H9 (cell line): ENCODE results near the gene AMOTL1. TPM values are rescaled to one million over a fixed set of nuclear protein-coding genes. Genes with fewer than 3 reads are reported as not detected.

Experiments used
- DNase-seq: peaks from one replicate; pipeline ENCODE4 v3.0.0-alpha.2; 2017
- H2AFZ ChIP-seq: one replicate; pipeline ENCODE4 v1.6.1; 2013; ENCODE audit warnings: mild to moderate bottlenecking, low read length, control low read depth, moderate library complexity
- H2AK5ac ChIP-seq: 2 replicates; pipeline ENCODE4 v1.6.1; 2013; ENCODE audit warnings: low read length, control low read depth, mixed read lengths; ENCODE audit not compliant: insufficient read length
- H2BK120ac ChIP-seq: one replicate; pipeline ENCODE4 v1.6.1; 2013; ENCODE audit warnings: low read depth, mild to moderate bottlenecking, low read length, control low read depth, inconsistent platforms; ENCODE audit not compliant: poor library complexity, severe bottlenecking
- H2BK12ac ChIP-seq: 2 replicates; pipeline ENCODE4 v1.6.1; 2013; ENCODE audit warnings: low read length, control low read depth, mixed read lengths, low read depth; ENCODE audit not compliant: insufficient read length
- H2BK15ac ChIP-seq: 2 replicates; pipeline ENCODE4 v1.6.1; 2013; ENCODE audit warnings: low read depth, low read length, control low read depth
- H2BK20ac ChIP-seq: one replicate; pipeline ENCODE4 v1.6.1; 2013; ENCODE audit warnings: low read depth, mild to moderate bottlenecking, low read length, control low read depth, inconsistent platforms; ENCODE audit not compliant: poor library complexity, severe bottlenecking
- H2BK5ac ChIP-seq: 2 replicates; pipeline ENCODE4 v1.6.1; 2013; ENCODE audit warnings: low read length, control low read depth, mixed read lengths; ENCODE audit not compliant: insufficient read length
- H3K14ac ChIP-seq: 2 replicates; pipeline ENCODE4 v1.6.1; 2013; ENCODE audit warnings: low read length, control low read depth; ENCODE audit not compliant: insufficient read depth
- H3K18ac ChIP-seq: 2 replicates; pipeline ENCODE4 v1.6.1; 2013; ENCODE audit warnings: low read depth, mild to moderate bottlenecking, mixed read lengths, low read length, control low read depth; ENCODE audit not compliant: insufficient read length
- H3K23ac ChIP-seq: 2 replicates; pipeline ENCODE4 v1.6.1; 2013; ENCODE audit warnings: low read length, control low read depth, mixed read lengths, low read depth; ENCODE audit not compliant: insufficient read length
- H3K23me2 ChIP-seq: 2 replicates; pipeline ENCODE4 v1.6.1; 2013; ENCODE audit warnings: low read depth, mild to moderate bottlenecking, mixed read lengths, low read length, control low read depth; ENCODE audit not compliant: insufficient read length, poor library complexity, severe bottlenecking
- H3K27ac ChIP-seq: 2 replicates; pipeline ENCODE4 v1.5.1; 2013; ENCODE audit warnings: low read length, control low read depth, mixed read lengths, low read depth; ENCODE audit not compliant: insufficient read length
- H3K27me3 ChIP-seq: 2 replicates; pipeline ENCODE4 v1.6.1; 2013; ENCODE audit warnings: low read length, control low read depth, inconsistent platforms; ENCODE audit not compliant: insufficient read depth
- H3K4ac ChIP-seq: 2 replicates; pipeline ENCODE4 v1.6.1; 2013; ENCODE audit warnings: low read depth, mild to moderate bottlenecking, control low read depth, inconsistent platforms, low read length, moderate library complexity
- H3K4me1 ChIP-seq: 2 replicates; pipeline ENCODE4 v1.6.1; 2013; ENCODE audit warnings: low read length, control low read depth, inconsistent platforms; ENCODE audit not compliant: insufficient read depth
- H3K4me2 ChIP-seq: 2 replicates; pipeline ENCODE4 v1.6.1; 2013; ENCODE audit warnings: low read length, control low read depth, mixed read lengths; ENCODE audit not compliant: insufficient read length, insufficient read depth
- H3K56ac ChIP-seq: 2 replicates; pipeline ENCODE4 v1.6.1; 2013; ENCODE audit warnings: low read depth, mild to moderate bottlenecking, mixed read lengths, low read length, control low read depth; ENCODE audit not compliant: insufficient read length
- H3K79me1 ChIP-seq: 2 replicates; pipeline ENCODE4 v1.6.1; 2013; ENCODE audit warnings: low read depth, mild to moderate bottlenecking, moderate library complexity, low read length, control low read depth, inconsistent platforms; ENCODE audit not compliant: insufficient read depth, poor library complexity, severe bottlenecking
- H3K79me2 ChIP-seq: 2 replicates; pipeline ENCODE4 v1.6.1; 2013; ENCODE audit warnings: low read length, control low read depth, inconsistent platforms; ENCODE audit not compliant: insufficient read depth
- H3K9ac ChIP-seq: 2 replicates; pipeline ENCODE4 v1.6.1; 2013; ENCODE audit warnings: low read length, control low read depth, mixed read lengths; ENCODE audit not compliant: insufficient read length; ENCODE audit errors: extremely low read depth
- H3K9me3 ChIP-seq: one replicate; pipeline ENCODE4 v1.6.1; 2013; ENCODE audit warnings: low read depth, low read length, inconsistent platforms; ENCODE audit not compliant: control insufficient read depth
- H3T11ph ChIP-seq: one replicate; pipeline ENCODE4 v1.6.1; 2013; ENCODE audit warnings: mild to moderate bottlenecking, low read length, control low read depth, inconsistent platforms
- H4K20me1 ChIP-seq: one replicate; pipeline ENCODE4 v1.6.1; 2013; ENCODE audit not compliant: control insufficient read depth, insufficient read length, insufficient read depth
- H4K5ac ChIP-seq: 2 replicates; pipeline ENCODE4 v1.6.1; 2013; ENCODE audit warnings: low read depth, mild to moderate bottlenecking, mixed read lengths, low read length, control low read depth; ENCODE audit not compliant: insufficient read length
- H4K8ac ChIP-seq: replicated peaks from 2 replicates; pipeline ENCODE4 v1.6.1; 2013; ENCODE audit warnings: low read length, control low read depth, mixed read lengths, low read depth; ENCODE audit not compliant: insufficient read length
- H4K91ac ChIP-seq: 2 replicates; pipeline ENCODE4 v1.6.1; 2013; ENCODE audit warnings: low read depth, mild to moderate bottlenecking, moderate library complexity, mixed read lengths, low read length, control low read depth; ENCODE audit not compliant: insufficient read length
- H3K27ac Mint-ChIP-seq, 3 experiments: 2 replicates in 2 of 3; 3 replicates in 1 of 3; pipeline ENCODE4 v1.8.0; 2020 to 2021; ENCODE audit warnings: mixed read lengths in 3 of 3, mild to moderate bottlenecking in 1 of 3, moderate library complexity in 1 of 3
- H3K27me3 Mint-ChIP-seq: 2 replicates; pipeline ENCODE4 v1.8.0; 2021; ENCODE audit warnings: low read depth, mild to moderate bottlenecking, moderate library complexity, mixed read lengths
- H3K36me3 Mint-ChIP-seq, 3 experiments: 2 replicates in 2 of 3; 3 replicates in 1 of 3; pipeline ENCODE4 v1.8.0; 2020 to 2021; ENCODE audit warnings: low read depth in 3 of 3, mixed read lengths in 3 of 3; ENCODE audit not compliant: insufficient read depth in 1 of 3
- H3K4me1 Mint-ChIP-seq, 2 experiments: 2 replicates each; pipeline ENCODE4 v1.8.0; 2020; ENCODE audit warnings: mixed read lengths in 2 of 2
- H3K4me3 Mint-ChIP-seq, 2 experiments: 2 replicates in 1 of 2; 3 replicates in 1 of 2; pipeline ENCODE4 v1.8.0; 2020 to 2021; ENCODE audit warnings: mild to moderate bottlenecking in 2 of 2, mixed read lengths in 2 of 2, moderate library complexity in 1 of 2
- H3K9me3 Mint-ChIP-seq, 2 experiments: 2 replicates in 1 of 2; 3 replicates in 1 of 2; pipeline ENCODE4 v1.8.0; 2020; ENCODE audit warnings: mild to moderate bottlenecking in 2 of 2, mixed read lengths in 2 of 2, moderate library complexity in 1 of 2
- WGBS: extraction: QIAGEN DNeasy Blood & Tissue Kit; methylation state at CpG from one replicate; pipeline ENCODE4 v1.1.7; 2013; ENCODE audit warnings: missing lambda C conversion rate, low lambda C conversion rate, mixed read lengths; ENCODE audit not compliant: insufficient read length; ENCODE audit errors: extremely low coverage; 5-methylcytosine and 5-hydroxymethylcytosine counted together
- total RNA-seq: library from RNA; stranded (reverse); gene quantifications from 2 replicates; pipeline ENCODE4 v1.2.1, GENCODE V29; 2021
- TF ChIP-seq, protein P1 (sequence below): fragments of 200-600 bp; sonication (generic); conservative IDR thresholded peaks from 3 replicates; pipeline ENCODE4 v1.8.0; 2021; ENCODE audit warnings: antibody characterized with exemption, mild to moderate bottlenecking

Gene AMOTL1
- total RNA-seq, 1 experiment from 2014 or later: 18.5 TPM

DNA sequence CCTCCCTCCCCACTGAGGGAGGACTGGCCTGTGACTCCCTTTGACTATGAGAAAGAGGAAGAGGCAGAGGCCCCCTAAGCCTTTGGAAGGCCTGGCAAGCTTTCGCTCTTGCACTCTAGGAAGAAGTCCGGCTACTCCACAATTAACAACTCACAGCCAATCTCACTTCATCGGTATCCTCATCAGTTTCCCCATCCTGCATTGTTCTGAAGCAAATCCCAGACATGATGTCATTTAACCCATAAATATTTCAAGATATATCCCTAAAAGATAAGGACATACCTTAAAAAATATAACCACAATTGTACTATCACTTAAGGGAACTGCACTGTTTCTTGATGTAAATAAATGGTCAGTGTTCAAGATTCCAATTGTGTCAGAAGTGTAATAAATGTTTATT is 142.1 kb downstream of the AMOTL1 start:
- no peak overlapping the region for H2BK12ac ChIP-seq
- H3K4me1 ChIP-seq: no peaks in the 10 kb centered on the region
- no peaks in the 10 kb centered on the region for H3K79me2 ChIP-seq
- TF ChIP-seq, protein P1, sequence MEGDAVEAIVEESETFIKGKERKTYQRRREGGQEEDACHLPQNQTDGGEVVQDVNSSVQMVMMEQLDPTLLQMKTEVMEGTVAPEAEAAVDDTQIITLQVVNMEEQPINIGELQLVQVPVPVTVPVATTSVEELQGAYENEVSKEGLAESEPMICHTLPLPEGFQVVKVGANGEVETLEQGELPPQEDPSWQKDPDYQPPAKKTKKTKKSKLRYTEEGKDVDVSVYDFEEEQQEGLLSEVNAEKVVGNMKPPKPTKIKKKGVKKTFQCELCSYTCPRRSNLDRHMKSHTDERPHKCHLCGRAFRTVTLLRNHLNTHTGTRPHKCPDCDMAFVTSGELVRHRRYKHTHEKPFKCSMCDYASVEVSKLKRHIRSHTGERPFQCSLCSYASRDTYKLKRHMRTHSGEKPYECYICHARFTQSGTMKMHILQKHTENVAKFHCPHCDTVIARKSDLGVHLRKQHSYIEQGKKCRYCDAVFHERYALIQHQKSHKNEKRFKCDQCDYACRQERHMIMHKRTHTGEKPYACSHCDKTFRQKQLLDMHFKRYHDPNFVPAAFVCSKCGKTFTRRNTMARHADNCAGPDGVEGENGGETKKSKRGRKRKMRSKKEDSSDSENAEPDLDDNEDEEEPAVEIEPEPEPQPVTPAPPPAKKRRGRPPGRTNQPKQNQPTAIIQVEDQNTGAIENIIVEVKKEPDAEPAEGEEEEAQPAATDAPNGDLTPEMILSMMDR: no peak
- H4K5ac ChIP-seq: no peak overlapping the region
- no peak overlapping the region for H2BK5ac ChIP-seq
- H3K23ac ChIP-seq: no peak overlapping the region
- no peaks in the 10 kb centered on the region for H3K27me3 ChIP-seq
- H3K4me3 Mint-ChIP-seq: no peak overlapping the region
- no peak overlapping the region for H2AK5ac ChIP-seq
- peaks cover 4% of the 10 kb centered on the region; the same call in 1 of the 2 replicates for H3K27me3 Mint-ChIP-seq
- H3K23me2 ChIP-seq: no peaks in the 10 kb centered on the region
- no peak overlapping the region for H3K27ac ChIP-seq
- no peak overlapping the region for H2BK120ac ChIP-seq
- no peak overlapping the region for H3T11ph ChIP-seq
- no peaks in the 10 kb centered on the region for H3K36me3 Mint-ChIP-seq
- no peak overlapping the region for H4K91ac ChIP-seq
- H3K56ac ChIP-seq: no peak overlapping the region
- no peaks in the 10 kb centered on the region; a peak in 1 of 5 replicates for H3K9me3 Mint-ChIP-seq
- no peak overlapping the region for H3K14ac ChIP-seq
- no CpG with 5 or more reads among the region's 3 CpGs for WGBS
- no peak overlapping the region for H3K4ac ChIP-seq
- H2BK20ac ChIP-seq: no peak overlapping the region
- H3K9ac ChIP-seq: no peak overlapping the region
- H3K27ac Mint-ChIP-seq: no peak overlapping the region; a peak in 1 of 7 replicates
- no peak overlapping the region for H2AFZ ChIP-seq
- no peaks in the 10 kb centered on the region for H3K9me3 ChIP-seq
- H4K8ac ChIP-seq: no peak overlapping the region
- no peaks in the 10 kb centered on the region for H3K79me1 ChIP-seq
- H3K4me2 ChIP-seq: no peak overlapping the region
- no peak overlapping the region for H3K18ac ChIP-seq
- H4K20me1 ChIP-seq: no peaks in the 10 kb centered on the region
- H2BK15ac ChIP-seq: no peak overlapping the region
- H3K4me1 Mint-ChIP-seq: no peaks in the 10 kb centered on the region; a peak in 1 of 4 replicates
- DNase-seq: no peak
